Stomach (tissue), 4 donors: Measurements from ENCODE around the gene RBMX2.
A peak's percentile ranks its signal among the peaks of the same experiment; 100 is the strongest.

ENCODE experiments used
- EP300 ChIP-seq: sonication (generic); formaldehyde crosslinking; IDR thresholded peaks from one replicate; pipeline ENCODE4 v1.6.1; 2017; ENCODE audit warnings: antibody characterized with exemption
- POLR2A ChIP-seq, 4 donors: fragments of 450-650 bp; IDR thresholded peaks; one replicate each; pipeline ENCODE4 v1.6.1; 2016; ENCODE audit warnings: antibody characterized with exemption in 4 of 4, control low read depth in 2 of 4, mild to moderate bottlenecking in 1 of 4, moderate library complexity in 1 of 4
- POLR2AphosphoS5 ChIP-seq, 3 donors: sonication (generic); formaldehyde crosslinking; IDR thresholded peaks; one replicate each; pipeline ENCODE4 v1.6.1; 2016; ENCODE audit warnings: antibody characterized with exemption in 3 of 3
- TF ChIP-seq, protein P1 (sequence below), 7 experiments: fragments of 450-650 bp in 4 of 7; fragments of 200-600 bp in 3 of 7; sonication (generic) in 3 of 7; IDR thresholded peaks; one replicate each; pipeline ENCODE4 v1.5.1; 2016 to 2019; ENCODE audit warnings: antibody characterized with exemption in 7 of 7, control low read depth in 2 of 7, mild to moderate bottlenecking in 1 of 7

GRCh38 chrX:130393451-130394074, 8.2 kb upstream of the RBMX2 start:
- TF ChIP-seq, protein P1, sequence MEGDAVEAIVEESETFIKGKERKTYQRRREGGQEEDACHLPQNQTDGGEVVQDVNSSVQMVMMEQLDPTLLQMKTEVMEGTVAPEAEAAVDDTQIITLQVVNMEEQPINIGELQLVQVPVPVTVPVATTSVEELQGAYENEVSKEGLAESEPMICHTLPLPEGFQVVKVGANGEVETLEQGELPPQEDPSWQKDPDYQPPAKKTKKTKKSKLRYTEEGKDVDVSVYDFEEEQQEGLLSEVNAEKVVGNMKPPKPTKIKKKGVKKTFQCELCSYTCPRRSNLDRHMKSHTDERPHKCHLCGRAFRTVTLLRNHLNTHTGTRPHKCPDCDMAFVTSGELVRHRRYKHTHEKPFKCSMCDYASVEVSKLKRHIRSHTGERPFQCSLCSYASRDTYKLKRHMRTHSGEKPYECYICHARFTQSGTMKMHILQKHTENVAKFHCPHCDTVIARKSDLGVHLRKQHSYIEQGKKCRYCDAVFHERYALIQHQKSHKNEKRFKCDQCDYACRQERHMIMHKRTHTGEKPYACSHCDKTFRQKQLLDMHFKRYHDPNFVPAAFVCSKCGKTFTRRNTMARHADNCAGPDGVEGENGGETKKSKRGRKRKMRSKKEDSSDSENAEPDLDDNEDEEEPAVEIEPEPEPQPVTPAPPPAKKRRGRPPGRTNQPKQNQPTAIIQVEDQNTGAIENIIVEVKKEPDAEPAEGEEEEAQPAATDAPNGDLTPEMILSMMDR (IDR thresholded peaks at IDR 0.05) = peak in 5 of 7 experiments; percentile 33 to 62 (median 41)
- TF ChIP-seq EP300 (no peak), POLR2AphosphoS5 (IDR thresholded peaks at IDR 0.05) (no peak), POLR2A (IDR thresholded peaks at IDR 0.05) (no peak)
